Neutrophil (primary cell): Measurements from ENCODE around the gene KIF5A.

ENCODE experiments used
- H3K27ac ChIP-seq: fragments of 200-600 bp; sonication (generic); 2 replicates; pipeline ENCODE4 v1.5.1; 2016; ENCODE audit warnings: mild to moderate bottlenecking, moderate library complexity
- H3K27me3 ChIP-seq: fragments of 200-600 bp; sonication (generic); 2 replicates; pipeline ENCODE4 v1.6.0; 2016; ENCODE audit warnings: mild to moderate bottlenecking
- H3K36me3 ChIP-seq: fragments of 200-600 bp; sonication (generic); 2 replicates; pipeline ENCODE4 v1.5.1; 2017
- H3K4me1 ChIP-seq, 2 experiments: fragments of 200-600 bp in 1 of 2; sonication (generic) in 1 of 2; 1 replicate in 1 of 2; 2 replicates in 1 of 2; pipeline versions ENCODE4 v1.5.1 to v1.6.1; 2013 to 2016; ENCODE audit warnings: low read depth in 1 of 2, low read length in 1 of 2, mild to moderate bottlenecking in 1 of 2, moderate library complexity in 1 of 2; ENCODE audit not compliant: control insufficient read depth in 1 of 2, insufficient read depth in 1 of 2
- H3K4me3 ChIP-seq, 2 experiments: fragments of 200-600 bp in 1 of 2; sonication (generic) in 1 of 2; 1 replicate in 1 of 2; 2 replicates in 1 of 2; pipeline ENCODE4 v1.5.1; 2013 to 2016; ENCODE audit warnings: low read depth in 1 of 2, low read length in 1 of 2, mild to moderate bottlenecking in 1 of 2, moderate library complexity in 1 of 2
- H3K9me3 ChIP-seq: fragments of 200-600 bp; sonication (generic); 2 replicates; pipeline ENCODE4 v1.5.1; 2016
- CTCF ChIP-seq: fragments of 200-600 bp; sonication (generic); IDR thresholded peaks from 2 replicates; pipeline ENCODE4 v1.5.1; 2016; ENCODE audit warnings: antibody characterized with exemption

KIF5A gene

GRCh38 chr12:57518920-57519795, 30.7 kb upstream of the KIF5A start:
- Histone ChIP-seq H3K27me3 (no peaks in the 10 kb centered on the region), H3K4me1 (peaks cover 43 to 46% of the 10 kb centered on the region in 2 experiments), H3K36me3 (peaks cover 48% of the 10 kb centered on the region), H3K9me3 (no peaks in the 10 kb centered on the region), H3K4me3 (peak overlapping the region; percentile 78 to 98), H3K27ac (peak overlapping the region; percentile 100)
- no peak for TF ChIP-seq CTCF

GRCh38 chr12:57519796-57520052, 30.1 kb upstream of the KIF5A start:
- Histone ChIP-seq H3K4me3 (peak overlapping the region; percentile 78 to 98), H3K9me3 (no peaks in the 10 kb centered on the region), H3K36me3 (peaks cover 48% of the 10 kb centered on the region), H3K27ac (peak overlapping the region; percentile 100), H3K4me1 (peaks cover 49 to 51% of the 10 kb centered on the region in 2 experiments), H3K27me3 (no peaks in the 10 kb centered on the region)
- peak; percentile 37 for TF ChIP-seq CTCF

GRCh38 chr12:57520053-57520818, 29.6 kb upstream of the KIF5A start, which contains the start of gene DDIT3:
TSS of gene DDIT3 (minus strand) at chr12:57520514. CDS start at chr12:57517406, 3,108 bp downstream.
- peak; percentile 36 for TF ChIP-seq CTCF
- no peaks in the 10 kb centered on the region for H3K27me3 ChIP-seq
- H3K36me3 ChIP-seq: peaks cover 48% of the 10 kb centered on the region
- H3K9me3 ChIP-seq: no peaks in the 10 kb centered on the region
- peak within 1 kb of the TSS; percentile 100 for H3K27ac ChIP-seq
- H3K4me1 ChIP-seq: peaks cover 54 to 56% of the 10 kb centered on the region in 2 experiments
- peak within 1 kb of the TSS; percentile 78 to 98 for H3K4me3 ChIP-seq

GRCh38 chr12:57521525-57522010, 28.3 kb upstream of the KIF5A start:
- H3K4me3 ChIP-seq: peak overlapping the region; percentile 69 to 78
- H3K36me3 ChIP-seq: peaks cover 48% of the 10 kb centered on the region
- H3K9me3 ChIP-seq: no peaks in the 10 kb centered on the region
- H3K27ac ChIP-seq: peak overlapping the region; percentile 100
- peaks cover 56 to 59% of the 10 kb centered on the region in 2 experiments for H3K4me1 ChIP-seq
- no peaks in the 10 kb centered on the region for H3K27me3 ChIP-seq
- TF ChIP-seq CTCF: no peak

GRCh38 chr12:57522011-57522886, 27.6 kb upstream of the KIF5A start, which contains the start of gene MBD6:
TSS of gene MBD6 (plus strand) at chr12:57522824. CDS start at chr12:57524304, 1,480 bp downstream.
- H3K27me3 ChIP-seq: no peaks in the 10 kb centered on the region
- H3K4me1 ChIP-seq: peaks cover 56 to 59% of the 10 kb centered on the region in 2 experiments
- peak within 1 kb of the TSS; percentile 100 for H3K27ac ChIP-seq
- H3K36me3 ChIP-seq: peaks cover 48% of the 10 kb centered on the region
- H3K4me3 ChIP-seq: peak within 1 kb of the TSS; percentile 78 to 99
- peak; percentile 19 for TF ChIP-seq CTCF
- H3K9me3 ChIP-seq: no peaks in the 10 kb centered on the region
